Neural progenitor cell (in vitro differentiated cells): ENCODE data around the gene NUP35.
"Not testable (repeated sequence)": the region's sequence is repeated elsewhere in the genome, so short reads cannot be mapped to it uniquely, and the experiment has no call there.

Source experiments
- CTCF ChIP-seq: fragments of 200-600 bp; sonication (generic); IDR thresholded peaks from 2 replicates; pipeline ENCODE4 v1.5.1; 2017; ENCODE audit warnings: antibody characterized with exemption, mild to moderate bottlenecking
- EZH2 ChIP-seq: fragments of 200-600 bp; sonication (generic); IDR thresholded peaks from 2 replicates; pipeline ENCODE4 v1.6.1; 2017; ENCODE audit warnings: antibody characterized with exemption, mild to moderate bottlenecking, moderate library complexity
- EZH2phosphoT487 ChIP-seq: fragments of 200-600 bp; sonication (generic); IDR thresholded peaks from 2 replicates; pipeline ENCODE4 v1.6.1; 2017; ENCODE audit warnings: antibody characterized with exemption

GRCh38 chr2:183152280-183152679 lies 28.0 kb downstream of the NUP35 start:
- TF ChIP-seq EZH2phosphoT487, CTCF, EZH2: not testable (repeated sequence)
